ENCODE measurements around the gene SMS. TPM values are rescaled to one million over a fixed set of nuclear protein-coding genes. Genes with fewer than 3 reads are reported as not detected.

The SMS gene
- total RNA-seq, 1 donor from 2014 or later = 172 TPM

DNA sequence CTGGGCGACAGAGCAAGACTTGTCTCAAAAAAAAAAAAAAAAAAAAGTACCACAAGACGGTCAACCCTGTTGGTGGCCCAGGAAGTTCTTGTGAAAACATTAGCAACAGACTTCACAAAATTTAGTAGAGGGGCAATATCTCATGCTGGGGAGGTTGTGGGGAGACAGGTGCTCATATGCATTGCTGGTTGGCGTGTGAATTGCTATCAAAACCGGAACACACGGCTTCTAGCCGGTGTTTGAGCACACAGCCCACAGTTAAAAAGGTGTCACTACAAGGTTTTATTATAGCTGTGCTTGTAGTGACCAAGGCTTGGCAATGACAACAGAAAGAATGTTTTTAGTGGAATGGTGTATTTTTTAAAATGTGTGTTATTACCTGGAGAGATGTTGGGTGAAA lies 41.8 kb downstream of the SMS start:
- no peaks in the 10 kb centered on the region for H3K9me3 Mint-ChIP-seq
- H3K4me1 Mint-ChIP-seq = peaks cover 14% of the 10 kb centered on the region
- H3K36me3 Mint-ChIP-seq = peaks cover 25% of the 10 kb centered on the region
- H3K27me3 Mint-ChIP-seq (ENCODE audit: low read depth) = no peaks in the 10 kb centered on the region
- DNase-seq (ENCODE audit: low spot score in 2 of 2, unreplicated experiment in 2 of 2) = no peak
- H3K27ac Mint-ChIP-seq = no peak overlapping the region
- H3K4me3 Mint-ChIP-seq = no peak overlapping the region
- TF ChIP-seq, protein P1, sequence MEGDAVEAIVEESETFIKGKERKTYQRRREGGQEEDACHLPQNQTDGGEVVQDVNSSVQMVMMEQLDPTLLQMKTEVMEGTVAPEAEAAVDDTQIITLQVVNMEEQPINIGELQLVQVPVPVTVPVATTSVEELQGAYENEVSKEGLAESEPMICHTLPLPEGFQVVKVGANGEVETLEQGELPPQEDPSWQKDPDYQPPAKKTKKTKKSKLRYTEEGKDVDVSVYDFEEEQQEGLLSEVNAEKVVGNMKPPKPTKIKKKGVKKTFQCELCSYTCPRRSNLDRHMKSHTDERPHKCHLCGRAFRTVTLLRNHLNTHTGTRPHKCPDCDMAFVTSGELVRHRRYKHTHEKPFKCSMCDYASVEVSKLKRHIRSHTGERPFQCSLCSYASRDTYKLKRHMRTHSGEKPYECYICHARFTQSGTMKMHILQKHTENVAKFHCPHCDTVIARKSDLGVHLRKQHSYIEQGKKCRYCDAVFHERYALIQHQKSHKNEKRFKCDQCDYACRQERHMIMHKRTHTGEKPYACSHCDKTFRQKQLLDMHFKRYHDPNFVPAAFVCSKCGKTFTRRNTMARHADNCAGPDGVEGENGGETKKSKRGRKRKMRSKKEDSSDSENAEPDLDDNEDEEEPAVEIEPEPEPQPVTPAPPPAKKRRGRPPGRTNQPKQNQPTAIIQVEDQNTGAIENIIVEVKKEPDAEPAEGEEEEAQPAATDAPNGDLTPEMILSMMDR (IDR thresholded peaks at IDR 0.05; ENCODE audit: unreplicated experiment) = no peak

DNA sequence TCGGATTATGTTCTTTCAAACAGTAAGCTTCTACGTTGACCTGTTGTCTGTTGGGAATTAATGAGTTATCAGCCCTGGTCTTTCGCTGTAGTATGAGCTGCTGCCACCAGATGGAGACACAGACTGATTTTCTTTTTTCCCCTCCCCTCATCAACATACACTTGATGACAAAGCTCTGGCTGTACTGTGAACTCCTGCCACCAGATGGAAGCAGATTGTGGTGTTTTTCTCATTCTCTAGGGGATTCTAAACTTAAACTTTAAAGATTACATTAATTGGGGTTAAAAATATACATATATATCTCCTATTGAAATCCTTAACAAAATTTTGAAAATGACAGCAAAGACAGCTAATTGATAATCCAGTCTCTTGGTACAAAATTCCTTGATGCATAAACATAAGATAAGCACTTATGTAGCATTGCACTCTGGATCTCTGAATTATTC lies 44.8 kb downstream of the SMS start:
- peaks cover 14% of the 10 kb centered on the region for H3K4me1 Mint-ChIP-seq
- TF ChIP-seq, protein P1 (IDR thresholded peaks at IDR 0.05; ENCODE audit: unreplicated experiment) = peak; percentile 94
- DNase-seq (ENCODE audit: low spot score in 2 of 2, unreplicated experiment in 2 of 2) = peak in 1 of 2 experiments; percentile 75
- H3K36me3 Mint-ChIP-seq = peaks cover 24% of the 10 kb centered on the region
- peaks cover 2% of the 10 kb centered on the region for H3K9me3 Mint-ChIP-seq
- no peak overlapping the region for H3K4me3 Mint-ChIP-seq
- peak overlapping the region; percentile 7 for H3K27ac Mint-ChIP-seq
- no peaks in the 10 kb centered on the region for H3K27me3 Mint-ChIP-seq (ENCODE audit: low read depth)

DNA sequence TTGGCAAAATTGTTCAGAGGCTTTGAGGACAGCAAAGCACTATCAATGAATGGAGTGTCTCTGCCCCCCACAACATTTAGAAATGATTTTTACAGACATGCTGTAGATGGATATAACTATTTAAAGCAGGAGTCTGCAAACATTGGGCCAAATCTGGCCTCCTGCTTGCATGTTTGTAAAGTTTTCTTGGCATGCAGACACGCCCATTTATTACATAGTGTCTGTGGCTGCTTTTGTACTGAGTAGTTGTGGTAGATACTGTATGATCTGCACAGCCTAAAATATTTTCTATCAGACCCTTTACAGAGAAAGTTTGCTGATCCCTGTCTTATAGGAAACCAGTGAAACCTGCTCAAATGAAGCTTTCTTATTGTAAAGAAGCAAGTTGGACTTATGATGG lies 46.1 kb downstream of the SMS start:
- Mint-ChIP-seq H3K9me3 (peaks cover 8% of the 10 kb centered on the region), H3K36me3 (peaks cover 34% of the 10 kb centered on the region), H3K4me3 (no peak overlapping the region), H3K27me3 (ENCODE audit: low read depth) (no peaks in the 10 kb centered on the region), H3K4me1 (peaks cover 14% of the 10 kb centered on the region), H3K27ac (peak overlapping the region; percentile 21)
- DNase-seq (ENCODE audit: low spot score in 2 of 2, unreplicated experiment in 2 of 2) = no peak
- TF ChIP-seq, protein P1 (IDR thresholded peaks at IDR 0.05; ENCODE audit: unreplicated experiment) = no peak

DNA sequence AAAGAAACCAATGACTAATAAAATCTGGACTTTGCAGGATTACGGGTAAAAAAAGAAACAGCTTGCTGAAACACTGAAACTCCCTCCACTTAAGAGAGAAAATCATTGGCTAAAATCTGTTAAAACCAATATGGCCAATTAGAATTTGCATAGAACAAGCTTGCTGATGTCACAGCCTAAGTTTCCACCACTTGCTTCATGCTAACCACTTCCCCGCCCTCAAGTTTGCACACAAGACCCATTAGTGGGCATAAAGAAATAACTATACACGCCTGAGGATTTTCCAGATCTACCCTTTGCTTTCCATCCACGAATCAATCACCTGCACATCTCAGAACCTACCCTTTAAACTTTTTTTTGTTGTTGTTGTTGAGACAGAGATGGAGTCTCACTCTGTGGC lies 48.9 kb downstream of the SMS start:
- Mint-ChIP-seq H3K27me3 (ENCODE audit: low read depth) (no peaks in the 10 kb centered on the region), H3K9me3 (peaks cover 8% of the 10 kb centered on the region), H3K36me3 (peaks cover 53% of the 10 kb centered on the region), H3K27ac (no peak overlapping the region), H3K4me1 (peaks cover 26% of the 10 kb centered on the region), H3K4me3 (no peak overlapping the region)
- no peak for DNase-seq (ENCODE audit: low spot score in 2 of 2, unreplicated experiment in 2 of 2)
- TF ChIP-seq, protein P1 (IDR thresholded peaks at IDR 0.05; ENCODE audit: unreplicated experiment) = no peak

DNA sequence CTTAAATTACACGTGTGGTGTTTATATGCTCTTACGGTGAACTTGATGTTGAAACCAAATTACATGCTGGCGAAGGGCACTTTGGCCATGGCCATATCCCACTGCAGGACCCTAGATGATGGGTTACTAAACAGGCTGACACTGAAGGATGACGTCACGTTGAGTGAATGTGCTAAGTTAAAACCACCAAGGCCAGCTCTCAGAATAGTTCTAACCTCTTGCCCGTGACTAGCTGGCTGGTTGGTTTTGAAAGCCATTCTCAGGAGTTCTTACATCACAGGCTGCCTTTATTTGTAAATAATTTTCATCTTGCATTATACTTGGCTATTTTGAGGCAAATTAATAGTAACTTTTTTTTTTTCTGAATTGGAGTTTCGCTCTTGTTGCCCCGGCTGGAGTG lies 50.3 kb downstream of the SMS start:
- peaks cover 55% of the 10 kb centered on the region for H3K36me3 Mint-ChIP-seq
- TF ChIP-seq, protein P1 (IDR thresholded peaks at IDR 0.05; ENCODE audit: unreplicated experiment) = no peak

DNA sequence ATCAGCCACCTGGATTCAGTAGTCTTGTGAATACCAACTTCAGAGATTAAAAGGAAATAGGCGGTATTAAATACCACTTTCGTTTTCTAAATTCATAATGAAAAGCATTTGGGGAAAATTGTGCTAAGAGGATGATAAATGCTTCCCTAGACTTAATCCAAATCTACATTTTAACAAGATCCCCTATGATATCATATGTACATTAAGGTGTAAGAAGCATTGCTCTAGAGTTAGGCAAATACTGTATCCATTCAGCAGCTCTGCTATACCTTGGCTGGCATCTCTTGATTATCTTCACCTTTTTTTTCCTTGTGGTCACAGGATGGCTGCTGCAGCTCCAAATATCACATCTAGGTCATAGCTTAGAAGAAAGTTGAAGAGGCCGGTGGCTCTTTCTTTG lies 51.0 kb downstream of the SMS start:
- H3K4me3 Mint-ChIP-seq = no peak overlapping the region
- TF ChIP-seq, protein P1 (IDR thresholded peaks at IDR 0.05; ENCODE audit: unreplicated experiment) = no peak
- H3K4me1 Mint-ChIP-seq = peaks cover 32% of the 10 kb centered on the region
- peaks cover 8% of the 10 kb centered on the region for H3K9me3 Mint-ChIP-seq
- peaks cover 55% of the 10 kb centered on the region for H3K36me3 Mint-ChIP-seq
- H3K27ac Mint-ChIP-seq = no peak overlapping the region
- no peak for DNase-seq (ENCODE audit: low spot score in 2 of 2, unreplicated experiment in 2 of 2)
- H3K27me3 Mint-ChIP-seq (ENCODE audit: low read depth) = no peaks in the 10 kb centered on the region

More for the DNA sequence above, 50.3 kb downstream of the SMS start:
- Mint-ChIP-seq H3K27ac (no peak overlapping the region), H3K4me1 (peaks cover 27% of the 10 kb centered on the region), H3K4me3 (no peak overlapping the region), H3K9me3 (peaks cover 8% of the 10 kb centered on the region), H3K27me3 (ENCODE audit: low read depth) (no peaks in the 10 kb centered on the region)
- DNase-seq (ENCODE audit: low spot score in 2 of 2, unreplicated experiment in 2 of 2) = no peak

Data from mesothelial cell of epicardium (in vitro differentiated cells).